NCI-H1092 (cell line): Measurements from ENCODE around the gene PSMD11.
"Not testable (repeated sequence)": the region's sequence is repeated elsewhere in the genome, so short reads cannot be mapped to it uniquely, and the experiment has no call there.

Experiments
- DNase-seq: peaks from one replicate; lab custom pipeline; 2025; lab: John Stamatoyannopoulos, UW

PSMD11 gene

GRCh38 chr17:32444301-32445073 is at the start of gene PSMD11:
PSMD11 (plus strand) TSS chr17:32444510; CDS start chr17:32444524, 14 bp downstream.
- DNase-seq: peak; percentile 96

- no peak for DNase-seq
Measured at GRCh38 chr17:32396343-32396742, 48.0 kb upstream of the PSMD11 start.

- no peak for DNase-seq
Measured at GRCh38 chr17:32398946-32399345, 45.4 kb upstream of the PSMD11 start.

GRCh38 chr17:32410085-32410484 is 34.2 kb upstream of the PSMD11 start:
- not testable (repeated sequence) for DNase-seq

- DNase-seq: no peak
Measured at GRCh38 chr17:32426894-32427293, 17.4 kb upstream of the PSMD11 start.

GRCh38 chr17:32429598-32429997 is 14.7 kb upstream of the PSMD11 start:
- no peak for DNase-seq

- no peak for DNase-seq
Measured at GRCh38 chr17:32440722-32441121, 3.6 kb upstream of the PSMD11 start.

- no peak for DNase-seq
Measured at GRCh38 chr17:32441886-32442285, 2.4 kb upstream of the PSMD11 start.

- DNase-seq: no peak
Measured at GRCh38 chr17:32443827-32444300, 446 bp upstream of the PSMD11 start.

- DNase-seq: no peak
Measured at GRCh38 chr17:32445074-32445415, 735 bp downstream of the PSMD11 start.

GRCh38 chr17:32445497-32445896 is 1.2 kb downstream of the PSMD11 start:
- no peak for DNase-seq

- no peak for DNase-seq
Measured at GRCh38 chr17:32445971-32446370, 1.7 kb downstream of the PSMD11 start.

GRCh38 chr17:32446949-32447348 is 2.6 kb downstream of the PSMD11 start:
- DNase-seq: no peak

- no peak for DNase-seq
Measured at GRCh38 chr17:32449963-32450362, 5.7 kb downstream of the PSMD11 start.

GRCh38 chr17:32450379-32450778 is 6.1 kb downstream of the PSMD11 start:
- DNase-seq: not testable (repeated sequence)

GRCh38 chr17:32451879-32452278 is 7.6 kb downstream of the PSMD11 start:
- DNase-seq: no peak

- DNase-seq: no peak
Measured at GRCh38 chr17:32452281-32452680, 8.0 kb downstream of the PSMD11 start.

- no peak for DNase-seq
Measured at GRCh38 chr17:32453370-32453769, 9.1 kb downstream of the PSMD11 start.

GRCh38 chr17:32458371-32458770 is 14.1 kb downstream of the PSMD11 start:
- DNase-seq: no peak

GRCh38 chr17:32460054-32460453 is 15.7 kb downstream of the PSMD11 start:
- no peak for DNase-seq

GRCh38 chr17:32461498-32461852 is 17.2 kb downstream of the PSMD11 start:
- no peak for DNase-seq

- DNase-seq: peak; percentile 37
Measured at GRCh38 chr17:32461853-32462617, 17.7 kb downstream of the PSMD11 start.

GRCh38 chr17:32463304-32463703 is 19.0 kb downstream of the PSMD11 start:
- DNase-seq: no peak
